Mesendoderm (in vitro differentiated cells): ENCODE measurements around the gene ITGB7.

ENCODE experiments used
- DNase-seq: peaks from one replicate; pipeline ENCODE4 v3.0.0; 2013
- H2AK5ac ChIP-seq: 2 replicates; pipeline ENCODE4 v1.6.1; 2013; ENCODE audit warnings: low read length, inconsistent platforms
- H2BK120ac ChIP-seq: 2 replicates; pipeline ENCODE4 v1.6.1; 2013; ENCODE audit warnings: low read depth, mild to moderate bottlenecking, low read length, moderate library complexity, mixed read lengths
- H2BK15ac ChIP-seq: replicated peaks from 2 replicates; pipeline ENCODE4 v1.6.1; 2013; ENCODE audit warnings: low read depth, mild to moderate bottlenecking, moderate library complexity
- H2BK5ac ChIP-seq: 2 replicates; pipeline ENCODE4 v1.6.1; 2013; ENCODE audit warnings: low read length, inconsistent platforms
- H3K18ac ChIP-seq: 2 replicates; pipeline ENCODE4 v1.6.1; 2013; ENCODE audit warnings: mild to moderate bottlenecking, low read length, mixed read lengths
- H3K23ac ChIP-seq: one replicate; pipeline ENCODE4 v1.6.1; 2013; ENCODE audit warnings: low read length
- H3K27ac ChIP-seq: 2 replicates; pipeline ENCODE4 v1.5.1; 2013; ENCODE audit warnings: low read depth, mild to moderate bottlenecking, inconsistent platforms, low read length, moderate library complexity
- H3K27me3 ChIP-seq: 2 replicates; pipeline ENCODE4 v1.6.1; 2013; ENCODE audit warnings: low read length, control low read depth, mild to moderate bottlenecking, inconsistent platforms; ENCODE audit not compliant: insufficient read depth, poor library complexity
- H3K36me3 ChIP-seq: 2 replicates; pipeline ENCODE4 v1.6.1; 2013; ENCODE audit warnings: low read length, inconsistent platforms; ENCODE audit not compliant: control insufficient read depth, insufficient read depth
- H3K4ac ChIP-seq: one replicate; pipeline ENCODE4 v1.6.1; 2013; ENCODE audit warnings: low read depth, mild to moderate bottlenecking, low read length, moderate library complexity
- H3K4me1 ChIP-seq: 2 replicates; pipeline ENCODE4 v1.6.1; 2013; ENCODE audit warnings: low read depth, low read length, inconsistent platforms; ENCODE audit not compliant: control insufficient read depth
- H3K4me2 ChIP-seq: 2 replicates; pipeline ENCODE4 v1.6.1; 2013; ENCODE audit warnings: low read length
- H3K4me3 ChIP-seq: 2 replicates; pipeline ENCODE4 v1.5.1; 2013; ENCODE audit warnings: mild to moderate bottlenecking, low read length
- H3K56ac ChIP-seq: one replicate; pipeline ENCODE4 v1.6.1; 2013; ENCODE audit warnings: low read length
- H3K79me1 ChIP-seq: 2 replicates; pipeline ENCODE4 v1.6.1; 2013; ENCODE audit warnings: low read length, inconsistent platforms
- H3K79me2 ChIP-seq: 2 replicates; pipeline ENCODE4 v1.6.1; 2013; ENCODE audit warnings: mild to moderate bottlenecking, low read length; ENCODE audit not compliant: control insufficient read depth, insufficient read depth
- H3K9ac ChIP-seq: 2 replicates; pipeline ENCODE4 v1.6.1; 2013; ENCODE audit warnings: low read length, inconsistent platforms
- H4K5ac ChIP-seq: one replicate; pipeline ENCODE4 v1.6.1; 2013; ENCODE audit warnings: low read length
- H4K8ac ChIP-seq: one replicate; pipeline ENCODE4 v1.6.1; 2013; ENCODE audit warnings: low read depth, mild to moderate bottlenecking, control low read depth, low read length, moderate library complexity
- WGBS: extraction: QIAGEN DNeasy Blood & Tissue Kit; methylation state at CpG from one replicate; pipeline ENCODE4 v1.1.7; 2013; ENCODE audit warnings: low lambda C conversion rate, missing lambda C conversion rate; ENCODE audit not compliant: insufficient coverage; ENCODE audit errors: extremely low coverage; 5-methylcytosine and 5-hydroxymethylcytosine counted together

ITGB7 gene

DNA sequence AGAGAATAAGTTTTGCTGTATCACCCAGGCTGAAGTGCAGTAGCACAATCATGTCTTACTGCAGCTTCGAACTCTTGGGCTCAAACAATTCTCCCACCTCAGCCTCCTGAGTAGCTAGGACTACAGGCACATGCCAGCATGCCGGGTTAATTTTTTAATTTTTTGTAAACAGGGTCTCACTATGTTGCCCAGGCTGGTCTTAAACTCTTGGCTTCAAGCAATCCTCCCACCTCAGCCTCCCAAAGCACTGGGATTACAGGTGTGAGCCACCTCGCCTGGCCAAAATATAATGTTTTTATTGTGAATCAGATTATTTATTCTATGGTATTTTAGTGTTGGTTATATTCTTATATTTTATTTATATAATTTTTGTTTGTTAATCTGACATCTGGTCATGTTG is 30.3 kb downstream of the ITGB7 start:
- Histone ChIP-seq H4K5ac (no peak overlapping the region), H3K4ac (no peak overlapping the region), H2BK5ac (no peak overlapping the region), H2AK5ac (no peak overlapping the region), H3K4me1 (peaks cover 7% of the 10 kb centered on the region), H3K18ac (no peak overlapping the region), H3K9ac (no peak overlapping the region), H3K23ac (no peak overlapping the region), H2BK15ac (no peak overlapping the region), H3K79me1 (peaks cover under 1% of the 10 kb centered on the region), H2BK120ac (no peak overlapping the region), H3K56ac (no peak overlapping the region), H3K4me2 (no peak overlapping the region), H3K36me3 (no peaks in the 10 kb centered on the region), H3K79me2 (no peaks in the 10 kb centered on the region), H3K27me3 (no peaks in the 10 kb centered on the region), H4K8ac (no peak overlapping the region), H3K27ac (no peak overlapping the region), H3K4me3 (no peak overlapping the region)
- DNase-seq = no peak
- WGBS = no CpG with 5 or more reads among the region's 3 CpGs

DNA sequence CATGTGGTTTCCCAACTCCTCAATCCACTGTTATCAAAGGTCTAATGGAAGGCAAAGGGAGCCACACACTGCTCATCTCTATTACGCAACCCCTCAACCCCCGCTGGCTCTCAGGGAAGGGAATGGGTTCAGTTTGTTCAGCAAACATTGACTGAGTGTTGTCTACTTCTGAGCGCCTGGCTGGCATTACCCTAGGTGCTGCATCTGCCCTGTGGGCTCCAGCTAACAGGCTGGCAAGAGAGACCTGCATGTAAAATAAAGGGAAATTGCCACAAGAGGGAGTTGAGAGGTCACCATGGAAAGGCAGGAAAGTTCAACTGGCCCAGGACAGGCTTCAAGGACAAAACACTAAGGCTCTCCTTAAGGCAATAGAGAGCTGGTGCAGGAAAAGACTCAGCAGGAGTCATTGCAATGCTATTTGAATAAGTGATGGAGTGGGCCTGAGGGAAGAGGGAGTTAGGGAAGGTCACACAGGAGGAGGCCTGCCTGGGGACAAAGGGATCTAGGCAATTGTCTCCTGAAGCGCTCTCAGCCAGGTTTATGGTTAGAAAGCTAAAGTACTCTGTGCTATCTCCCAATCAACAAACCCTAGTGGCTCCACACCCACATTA is 32.1 kb downstream of the ITGB7 start:
- Histone ChIP-seq H2BK120ac (no peak overlapping the region), H3K4me1 (peaks cover 11% of the 10 kb centered on the region), H3K27ac (peak overlapping the region; percentile 29), H2BK5ac (no peak overlapping the region), H3K18ac (no peak overlapping the region), H3K27me3 (no peaks in the 10 kb centered on the region), H3K56ac (peak overlapping the region; percentile 74), H3K79me2 (no peaks in the 10 kb centered on the region), H3K36me3 (no peaks in the 10 kb centered on the region), H3K4me2 (peak overlapping the region; percentile 26), H3K4me3 (no peak overlapping the region), H2AK5ac (peak overlapping the region; percentile 97), H4K8ac (no peak overlapping the region), H2BK15ac (no peak overlapping the region), H3K9ac (peak overlapping the region; percentile 47), H3K79me1 (no peaks in the 10 kb centered on the region), H3K4ac (no peak overlapping the region), H4K5ac (no peak overlapping the region), H3K23ac (no peak overlapping the region)
- DNase-seq = peak; percentile 99
- WGBS = no CpG with 5 or more reads among the region's 4 CpGs

DNA sequence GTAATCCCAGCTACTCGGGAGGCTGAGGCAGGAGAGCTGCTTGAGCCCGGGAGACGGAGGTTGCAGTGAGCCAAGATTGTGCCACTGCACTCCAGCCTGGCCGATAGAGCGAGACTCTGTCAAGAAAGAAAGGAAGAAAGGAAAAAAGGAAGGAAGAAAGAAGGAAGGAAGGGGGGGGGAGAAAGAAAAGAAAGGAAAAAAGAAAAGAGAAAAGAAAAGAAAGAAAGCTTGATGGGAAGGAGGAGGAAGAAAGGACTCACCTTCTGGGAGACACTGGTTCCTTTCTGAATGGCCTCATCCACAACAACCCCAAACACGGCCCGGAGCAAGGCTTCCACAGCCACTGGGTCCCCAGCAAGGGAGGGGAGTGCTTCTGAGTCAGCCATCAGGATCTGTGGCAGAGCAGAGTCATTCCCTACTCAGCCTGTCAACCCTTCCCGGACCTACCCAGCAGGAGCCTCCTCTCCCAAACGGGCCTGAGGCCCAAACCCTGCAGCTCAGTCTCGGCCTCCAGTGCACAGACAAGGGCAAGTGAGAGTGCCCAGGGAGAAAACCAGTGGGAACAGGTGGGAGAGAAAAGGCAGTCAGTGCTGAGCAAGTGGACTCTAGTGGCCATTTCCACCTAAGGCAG is 33.9 kb downstream of the ITGB7 start:
- no peaks in the 10 kb centered on the region for H3K36me3 ChIP-seq
- no peak overlapping the region for H2AK5ac ChIP-seq
- no peak overlapping the region for H4K8ac ChIP-seq
- H3K4ac ChIP-seq = no peak overlapping the region
- H2BK15ac ChIP-seq = no peak overlapping the region
- H3K18ac ChIP-seq = no peak overlapping the region
- no peaks in the 10 kb centered on the region for H3K27me3 ChIP-seq
- no peak overlapping the region for H3K9ac ChIP-seq
- H3K4me2 ChIP-seq = no peak overlapping the region
- H3K56ac ChIP-seq = no peak overlapping the region
- no peaks in the 10 kb centered on the region for H3K79me2 ChIP-seq
- no CpG with 5 or more reads among the region's 10 CpGs for WGBS
- H3K27ac ChIP-seq = no peak overlapping the region
- no peak overlapping the region for H3K23ac ChIP-seq
- H3K4me1 ChIP-seq = peaks cover 12% of the 10 kb centered on the region
- no peaks in the 10 kb centered on the region for H3K79me1 ChIP-seq
- no peak overlapping the region for H2BK120ac ChIP-seq
- no peak for DNase-seq
- no peak overlapping the region for H2BK5ac ChIP-seq
- H4K5ac ChIP-seq = no peak overlapping the region
- H3K4me3 ChIP-seq = no peak overlapping the region

DNA sequence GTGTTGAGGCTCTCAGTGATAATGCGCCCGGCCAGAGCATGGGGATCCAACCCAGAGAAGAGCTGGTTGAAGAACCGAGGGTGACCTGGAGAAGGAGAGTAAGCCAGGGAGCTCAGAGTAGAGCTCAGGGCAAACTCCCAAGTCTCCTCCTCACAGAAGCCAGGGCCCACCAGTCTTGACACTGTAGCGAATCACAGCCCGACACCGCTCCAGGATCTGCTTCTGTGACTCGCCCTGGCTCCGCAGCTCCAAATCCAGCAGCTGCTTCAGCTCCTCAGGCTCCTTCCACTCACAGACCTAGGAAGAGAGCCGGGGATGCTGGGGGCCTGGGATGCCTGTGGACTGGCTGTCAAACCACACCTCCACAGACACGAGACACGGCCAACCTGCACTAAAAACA is 34.7 kb downstream of the ITGB7 start:
- no peak overlapping the region for H2BK120ac ChIP-seq
- no peak overlapping the region for H2BK15ac ChIP-seq
- H3K4me2 ChIP-seq = no peak overlapping the region
- no peak overlapping the region for H2AK5ac ChIP-seq
- no peak overlapping the region for H3K23ac ChIP-seq
- H3K18ac ChIP-seq = no peak overlapping the region
- H3K79me1 ChIP-seq = no peaks in the 10 kb centered on the region
- peaks cover 12% of the 10 kb centered on the region for H3K4me1 ChIP-seq
- no peaks in the 10 kb centered on the region for H3K27me3 ChIP-seq
- no peak overlapping the region for H3K56ac ChIP-seq
- no peak overlapping the region for H3K27ac ChIP-seq
- no peak overlapping the region for H4K8ac ChIP-seq
- no CpG with 5 or more reads among the region's 11 CpGs for WGBS
- no peak overlapping the region for H3K9ac ChIP-seq
- H2BK5ac ChIP-seq = no peak overlapping the region
- H3K4ac ChIP-seq = no peak overlapping the region
- no peak overlapping the region for H4K5ac ChIP-seq
- no peaks in the 10 kb centered on the region for H3K79me2 ChIP-seq
- DNase-seq = no peak
- no peak overlapping the region for H3K4me3 ChIP-seq
- no peaks in the 10 kb centered on the region for H3K36me3 ChIP-seq

DNA sequence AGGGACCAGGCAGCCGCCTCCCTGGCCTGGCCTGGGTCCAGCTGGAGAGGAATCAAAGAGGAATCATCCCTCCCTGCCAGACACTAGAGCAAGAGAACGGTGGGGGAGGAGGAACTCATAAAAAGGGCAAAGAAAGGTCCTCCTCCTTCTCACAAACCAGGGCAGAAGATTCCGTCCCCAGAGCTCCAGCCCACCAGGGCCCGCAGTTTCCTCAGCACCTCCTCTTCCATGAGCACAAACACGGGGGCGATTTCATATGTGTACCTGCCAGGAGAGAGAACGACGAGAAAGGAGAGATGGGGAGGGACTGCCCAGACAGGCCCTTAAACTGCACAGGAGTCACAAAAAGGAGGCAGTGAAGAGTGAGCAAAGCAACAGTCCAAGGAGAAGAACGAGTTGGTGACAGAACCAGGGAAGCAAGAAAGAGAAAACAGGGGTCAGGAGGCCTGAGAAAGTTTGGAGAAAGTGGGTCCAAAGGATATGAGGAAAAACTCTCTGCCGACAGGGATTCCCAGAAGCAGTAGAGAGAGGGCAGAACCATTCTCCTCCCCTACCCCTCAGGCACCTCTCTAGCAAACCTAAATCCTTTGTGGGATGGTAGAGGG is 35.2 kb downstream of the ITGB7 start:
- Histone ChIP-seq H3K9ac (no peak overlapping the region), H3K4me3 (no peak overlapping the region), H3K36me3 (no peaks in the 10 kb centered on the region), H3K18ac (no peak overlapping the region), H3K56ac (no peak overlapping the region), H2AK5ac (no peak overlapping the region), H4K5ac (no peak overlapping the region), H2BK120ac (no peak overlapping the region), H3K4ac (no peak overlapping the region), H2BK15ac (no peak overlapping the region), H3K27me3 (no peaks in the 10 kb centered on the region), H3K4me2 (no peak overlapping the region), H3K4me1 (peaks cover 12% of the 10 kb centered on the region), H3K79me2 (no peaks in the 10 kb centered on the region), H3K23ac (no peak overlapping the region), H2BK5ac (no peak overlapping the region), H3K27ac (no peak overlapping the region), H4K8ac (no peak overlapping the region), H3K79me1 (no peaks in the 10 kb centered on the region)
- WGBS = no CpG with 5 or more reads among the region's 10 CpGs
- no peak for DNase-seq
